Ecto neural progenitor cell (in vitro differentiated cells): ENCODE data around the gene SLC25A19.
"Not testable (repeated sequence)": the region's sequence is repeated elsewhere in the genome, so short reads cannot be mapped to it uniquely, and the experiment has no call there.

ENCODE experiments used
- DNase-seq: peaks from one replicate; pipeline ENCODE4 v3.0.0-alpha.2; 2018; ENCODE audit warnings: low spot score

The SLC25A19 gene

DNA sequence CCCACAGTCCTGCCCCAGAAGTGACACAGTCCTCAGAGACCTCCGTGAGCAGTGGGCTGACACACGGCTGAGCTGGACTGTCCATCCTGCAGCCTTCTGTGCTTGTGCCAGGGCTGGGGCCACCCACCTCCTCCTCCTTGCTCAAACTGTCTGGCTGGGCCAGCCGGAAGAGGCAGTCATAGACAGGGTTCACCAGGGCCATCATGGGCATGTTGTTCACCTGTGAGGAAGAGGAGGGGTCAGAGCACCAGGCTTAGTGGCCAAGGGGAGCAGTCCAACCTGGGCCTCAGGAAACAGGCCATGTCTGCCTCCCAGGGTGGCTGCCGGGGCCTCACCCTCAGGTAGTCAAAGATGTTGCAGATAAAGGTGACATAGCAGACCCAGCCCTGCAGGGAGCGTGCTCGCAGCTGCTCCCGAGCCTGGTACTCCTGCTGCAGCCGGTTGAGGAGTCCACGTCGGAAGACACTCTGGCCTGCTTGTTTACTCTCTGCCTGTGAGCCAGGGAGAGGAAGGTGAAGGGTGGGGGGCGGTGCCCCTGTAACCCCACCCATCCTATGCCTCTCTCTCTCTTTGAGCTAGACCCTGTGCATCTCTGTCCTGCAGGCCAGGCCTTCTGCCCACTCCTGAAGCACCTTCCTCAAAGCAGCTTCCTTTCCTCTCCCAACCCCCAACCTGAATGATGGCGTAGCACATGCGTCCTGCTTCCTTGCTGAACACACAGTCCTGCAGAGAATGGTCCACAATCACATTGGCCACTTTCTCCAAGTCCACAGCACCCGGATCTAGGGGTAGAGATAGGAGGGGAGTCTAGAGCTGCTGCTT is 21.6 kb downstream of the SLC25A19 start:
- DNase-seq = peak; percentile 70

DNA sequence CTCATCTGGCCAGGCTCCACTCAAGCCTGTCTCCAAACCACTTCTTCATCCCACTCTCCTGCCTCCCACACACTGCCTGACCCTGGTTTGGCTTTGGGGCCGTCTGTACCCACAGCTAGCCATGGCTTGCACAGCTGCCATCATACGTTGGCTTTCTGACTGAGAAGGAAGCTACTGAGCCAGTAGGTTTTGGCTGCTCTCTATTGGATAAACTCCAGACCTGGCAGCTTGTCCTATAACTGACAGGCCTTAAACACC is 22.2 kb downstream of the SLC25A19 start:
- DNase-seq = no peak

DNA sequence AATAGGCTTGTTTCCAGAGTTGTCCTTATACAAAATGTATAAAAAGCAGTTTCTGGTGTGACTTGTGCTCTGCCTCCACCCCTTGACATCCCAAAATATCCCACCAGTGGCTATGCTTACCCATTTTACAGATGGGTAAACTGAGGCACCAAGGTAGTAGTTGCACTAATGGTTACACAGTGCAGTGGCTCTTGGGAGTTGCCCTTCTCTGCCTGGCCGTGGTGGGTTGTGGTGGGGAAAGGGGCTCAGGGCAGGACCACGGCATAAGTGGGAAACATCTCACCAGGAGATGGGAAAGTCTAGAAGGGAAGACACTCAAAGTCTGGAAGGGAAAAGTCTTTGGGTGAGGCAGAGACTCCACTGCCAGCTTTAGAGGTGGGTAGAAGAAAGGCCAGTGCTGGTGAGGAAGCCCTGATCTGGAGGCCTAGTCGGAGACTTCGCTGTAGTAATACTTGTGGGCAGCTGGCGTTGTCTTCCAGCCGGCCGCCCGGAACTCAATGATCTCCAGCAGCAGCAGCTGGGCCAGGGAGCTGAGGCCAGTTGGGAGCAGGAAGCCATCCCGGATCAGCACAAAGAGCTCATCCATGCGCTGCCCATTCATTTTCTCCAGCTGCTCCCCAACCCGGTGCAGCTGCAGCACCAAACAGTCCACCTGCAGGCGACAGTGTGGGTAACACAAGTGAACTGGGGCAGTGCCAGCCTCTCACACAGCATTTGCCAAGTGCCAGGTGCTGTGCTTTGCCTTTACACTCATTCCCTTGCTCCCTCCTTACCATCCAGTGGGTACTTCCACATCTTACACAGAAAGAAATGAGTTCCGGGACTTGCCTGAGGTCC is 22.7 kb downstream of the SLC25A19 start:
- no peak for DNase-seq

DNA sequence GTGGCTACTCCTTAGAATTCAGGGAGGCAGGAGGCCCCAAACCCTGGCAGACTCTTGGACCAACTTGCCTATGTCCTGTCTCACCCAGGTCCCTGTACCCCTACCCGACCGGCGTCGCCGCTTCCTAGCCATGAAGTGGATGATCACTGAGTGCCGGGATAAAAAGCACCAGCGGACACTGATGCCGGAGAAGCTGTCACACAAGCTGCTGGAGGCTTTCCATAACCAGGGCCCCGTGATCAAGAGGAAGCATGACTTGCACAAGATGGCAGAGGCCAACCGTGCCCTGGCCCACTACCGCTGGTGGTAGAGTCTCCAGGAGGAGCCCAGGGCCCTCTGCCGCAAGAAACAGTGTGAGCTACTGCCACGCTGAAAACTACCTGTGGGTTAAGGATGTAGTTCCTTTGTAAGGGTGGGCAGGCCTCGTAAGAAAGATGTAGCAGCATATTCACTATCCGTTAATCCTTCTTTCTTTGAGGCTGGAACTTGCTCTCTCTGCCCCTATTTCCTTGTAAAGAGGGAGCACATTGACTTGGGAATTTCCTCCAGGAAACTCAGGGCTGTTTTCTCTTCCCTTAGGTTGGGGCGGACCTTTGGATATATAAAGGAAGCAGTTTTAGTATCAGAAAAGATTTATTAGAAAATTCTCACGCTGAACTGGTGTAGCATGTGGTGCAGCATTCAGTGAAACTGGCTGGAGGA is 23.5 kb downstream of the SLC25A19 start:
- no peak for DNase-seq

DNA sequence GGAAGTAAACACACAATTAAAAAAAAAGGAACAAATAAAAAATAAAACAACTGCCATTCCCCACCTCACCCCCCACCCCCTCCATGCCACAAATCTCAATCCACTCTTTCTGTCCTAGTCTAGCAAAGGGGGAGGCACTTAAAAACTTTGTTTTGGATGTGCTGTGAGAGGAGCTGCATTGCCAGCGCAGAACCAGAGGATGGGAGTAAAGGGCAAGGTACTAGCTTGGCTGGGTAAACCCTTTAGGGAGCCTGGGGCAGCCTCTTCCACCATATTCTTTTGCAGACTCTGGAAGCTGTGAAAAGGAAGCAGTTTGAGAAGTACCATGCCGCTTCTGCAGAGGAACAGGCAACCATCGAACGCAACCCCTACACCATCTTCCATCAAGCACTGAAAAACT is 26.2 kb downstream of the SLC25A19 start:
- DNase-seq = no peak

DNA sequence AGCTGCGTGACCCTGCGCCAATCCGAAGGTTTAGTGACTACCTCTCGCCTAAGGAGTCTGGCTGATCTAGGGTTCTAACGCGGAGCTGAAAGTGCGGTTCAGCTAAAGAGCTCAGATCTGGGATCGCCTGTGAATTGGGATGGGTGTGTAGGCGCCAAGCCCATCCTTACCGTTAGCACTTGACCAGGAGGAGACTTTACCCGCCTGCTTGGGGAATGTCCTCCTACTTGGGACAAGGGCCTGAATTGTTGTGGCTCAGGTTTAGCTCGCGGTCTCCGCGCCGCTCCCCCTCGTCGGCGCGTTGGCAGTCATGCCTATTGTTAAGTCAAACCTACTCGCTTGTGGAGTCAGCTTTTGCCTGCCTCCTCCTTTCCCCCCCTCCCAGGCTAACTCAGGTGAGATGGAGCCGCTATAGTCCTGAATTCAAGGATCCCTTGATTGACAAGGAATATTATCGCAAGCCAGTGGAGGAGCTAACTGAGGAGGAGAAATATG is 27.1 kb downstream of the SLC25A19 start:
- no peak for DNase-seq

DNA sequence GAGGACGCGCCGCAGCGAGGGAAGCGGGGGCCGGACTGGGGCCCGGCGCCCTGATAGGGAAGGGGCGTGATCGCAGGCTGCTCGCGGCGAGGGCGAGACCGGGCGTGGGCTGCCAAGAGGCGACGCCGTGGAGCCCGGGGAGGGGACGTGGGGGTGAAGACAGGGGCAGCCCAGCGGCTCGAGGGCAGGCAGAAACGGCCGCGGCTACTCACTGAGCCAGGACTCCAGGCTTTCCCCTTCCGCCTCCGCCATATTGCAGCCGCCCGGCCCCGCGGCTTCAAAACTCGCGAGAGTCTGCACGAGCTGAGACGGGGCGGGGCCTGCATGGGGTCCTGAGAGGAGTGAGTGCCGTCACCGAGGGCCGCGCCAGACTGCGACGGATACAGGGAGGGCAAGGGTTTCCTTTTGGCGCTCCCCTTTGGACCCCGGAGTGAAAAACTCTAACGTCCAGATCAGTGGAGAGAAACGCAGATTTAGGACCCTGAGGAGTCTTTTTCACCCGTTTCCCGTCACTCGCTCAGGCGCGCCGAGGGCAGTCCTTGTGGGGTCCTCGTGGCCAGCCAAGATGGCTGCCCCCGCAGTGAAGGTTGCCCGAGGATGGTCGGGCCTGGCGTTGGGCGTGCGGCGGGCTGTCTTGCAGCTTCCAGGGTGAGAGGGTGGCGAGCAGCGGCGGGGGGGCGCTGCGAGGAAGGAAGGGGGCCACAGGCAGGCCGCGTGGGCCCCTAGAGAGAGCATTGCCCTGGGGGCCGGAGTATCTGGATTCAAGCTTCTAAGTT is 27.7 kb downstream of the SLC25A19 start, which contains the start of the genes GGA3 and MRPS7:
TSS of gene GGA3 (minus strand) at position 271 of the 776 bp plus-strand sequence. CDS start at position 252, 19 bp downstream.
TSS of gene MRPS7 (plus strand) at position 544 of the 776 bp plus-strand sequence. CDS start at position 566, 22 bp downstream.
- peak; percentile 98 for DNase-seq

DNA sequence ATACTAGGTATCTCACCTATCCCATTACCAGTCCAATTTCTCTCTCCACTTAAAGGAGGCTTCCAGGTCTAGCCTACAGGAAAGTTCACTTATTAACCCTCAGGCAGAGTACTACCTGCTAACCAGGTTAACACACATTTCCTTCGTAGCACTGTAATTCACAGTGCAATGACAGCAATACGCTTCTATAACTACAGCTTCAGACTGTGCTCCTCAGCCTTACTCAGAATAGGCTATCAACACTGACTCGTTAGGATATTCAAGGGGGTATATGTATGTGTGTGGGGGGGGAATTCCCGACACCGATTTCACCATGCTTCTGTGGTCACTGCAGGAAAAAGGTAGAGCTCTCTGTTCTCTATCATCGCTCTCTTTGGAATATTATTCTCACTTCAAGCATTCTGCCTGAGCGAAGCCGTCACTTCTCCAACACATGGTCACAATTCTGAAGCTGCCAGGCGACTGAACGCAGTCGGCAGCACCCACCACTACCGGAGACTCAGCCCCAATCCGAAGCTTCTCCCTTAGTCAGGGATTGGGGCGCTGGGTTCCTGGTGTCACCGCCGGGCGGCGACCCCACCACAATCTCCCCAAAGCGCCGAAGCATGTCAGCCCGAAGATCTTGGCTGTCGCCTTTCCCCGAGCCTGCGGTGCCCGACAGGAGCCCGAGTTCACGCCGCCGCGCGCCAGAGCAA is 28.4 kb downstream of the SLC25A19 start:
- no peak for DNase-seq

DNA sequence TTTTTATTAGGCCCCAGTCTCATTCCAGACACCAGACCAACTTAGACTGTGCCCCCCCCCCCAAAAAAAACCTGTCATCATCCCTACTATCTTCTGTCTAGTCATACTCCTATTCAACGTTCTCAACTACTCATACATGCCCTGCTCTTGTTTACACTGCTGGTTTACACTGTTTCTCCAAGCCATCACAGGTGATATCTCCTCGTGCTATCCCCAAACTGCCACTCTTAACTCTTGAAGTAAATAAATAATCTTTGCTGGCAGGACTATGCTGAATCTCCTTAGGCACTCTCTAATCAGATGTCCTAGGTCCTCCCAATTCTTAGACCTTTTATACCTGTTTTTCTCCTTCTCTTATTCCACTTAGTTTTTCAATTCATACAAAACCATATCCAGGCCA is 32.0 kb downstream of the SLC25A19 start:
- DNase-seq = not testable (repeated sequence)

DNA sequence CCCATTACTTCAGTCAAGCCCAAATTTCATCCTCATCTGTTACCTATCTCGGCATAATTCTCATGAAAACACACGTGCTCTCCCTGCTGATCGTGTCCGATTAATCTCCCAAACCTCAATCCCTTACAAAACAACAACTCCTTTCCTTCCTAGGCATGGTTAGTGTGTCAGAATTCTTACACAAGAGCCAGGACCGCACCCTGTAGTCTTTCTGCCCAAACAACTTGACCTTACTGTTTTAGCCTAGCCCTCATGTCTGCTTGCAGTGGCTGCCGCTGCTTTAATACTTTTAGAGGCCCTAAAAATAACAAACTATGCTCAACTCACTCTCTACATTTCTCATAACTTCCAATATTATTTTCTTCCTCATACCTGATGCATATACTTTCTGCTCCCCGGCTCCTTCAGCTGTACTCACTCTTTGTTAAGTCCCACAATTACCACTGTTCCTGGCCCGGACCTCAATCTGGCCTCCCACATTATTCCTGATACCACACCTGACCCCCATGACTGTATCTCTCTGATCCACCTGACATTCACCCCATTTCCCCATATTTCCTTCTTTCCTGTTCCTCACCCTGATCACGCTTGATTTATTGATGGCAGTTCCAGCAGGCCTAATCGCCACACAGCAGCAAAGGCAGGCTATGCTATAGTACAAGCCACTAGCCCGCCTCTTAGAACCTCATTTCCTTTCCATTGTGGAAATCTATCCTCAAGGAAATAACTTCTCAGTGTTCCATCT is 33.1 kb downstream of the SLC25A19 start:
- not testable (repeated sequence) for DNase-seq

DNA sequence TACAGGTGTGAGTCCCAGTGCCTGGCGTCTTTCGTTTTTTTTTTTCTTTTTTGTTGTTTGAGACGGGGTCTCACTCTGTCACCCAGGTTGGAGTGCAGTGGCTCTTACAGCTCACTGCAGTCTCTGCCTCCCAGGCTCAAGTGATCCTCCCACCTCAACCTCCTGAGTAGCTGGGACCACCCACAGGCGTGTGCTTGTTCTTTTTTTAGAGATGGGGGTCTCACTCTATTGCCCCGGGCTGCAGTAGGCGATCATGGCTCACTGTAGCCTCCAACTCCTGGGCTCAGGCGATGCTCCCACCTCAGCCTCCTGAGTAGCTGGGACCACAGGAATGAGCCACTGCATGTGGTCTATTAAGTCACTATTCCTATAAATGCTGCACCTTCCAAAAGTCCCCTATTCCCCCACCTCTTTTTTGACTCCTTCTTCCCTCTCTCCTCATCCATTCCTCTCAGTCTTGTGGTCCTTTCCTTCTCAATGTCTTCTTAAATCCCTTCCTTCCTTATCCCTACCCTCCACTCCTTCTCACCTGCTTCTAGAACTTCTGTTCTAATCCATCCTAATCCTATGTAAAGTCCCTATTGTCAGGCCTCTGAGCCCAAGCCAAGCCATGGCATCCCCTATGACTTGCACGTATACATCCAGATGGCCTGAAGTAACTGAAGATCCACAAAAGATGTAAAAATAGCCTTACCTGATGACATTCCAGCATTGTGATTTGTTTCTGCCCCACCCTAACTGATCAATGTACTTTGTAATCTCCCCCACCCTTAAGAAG is 37.0 kb downstream of the SLC25A19 start:
- DNase-seq = no peak

DNA sequence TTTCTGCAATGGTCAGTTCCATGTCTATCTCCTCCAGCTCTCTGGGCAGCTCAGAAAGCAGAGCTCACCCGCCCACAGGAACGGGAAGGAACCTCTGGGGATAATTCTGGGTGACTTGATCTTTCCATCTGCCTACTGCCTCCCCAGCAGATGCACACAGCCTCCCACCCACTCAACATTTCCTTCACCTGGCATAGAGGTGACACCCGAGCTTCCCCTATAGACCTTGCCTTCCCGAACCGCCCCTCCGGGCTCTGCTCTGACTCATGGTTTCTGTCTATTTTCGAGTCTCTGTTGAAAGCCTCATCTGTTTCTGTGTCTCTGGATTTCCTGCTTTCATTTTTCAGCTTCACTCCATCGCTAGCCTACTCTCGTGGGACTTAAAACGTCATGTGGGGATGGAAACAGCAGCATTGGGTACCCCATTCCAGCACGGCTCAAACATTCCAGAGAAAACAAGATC is 39.2 kb downstream of the SLC25A19 start:
- DNase-seq = no peak

DNA sequence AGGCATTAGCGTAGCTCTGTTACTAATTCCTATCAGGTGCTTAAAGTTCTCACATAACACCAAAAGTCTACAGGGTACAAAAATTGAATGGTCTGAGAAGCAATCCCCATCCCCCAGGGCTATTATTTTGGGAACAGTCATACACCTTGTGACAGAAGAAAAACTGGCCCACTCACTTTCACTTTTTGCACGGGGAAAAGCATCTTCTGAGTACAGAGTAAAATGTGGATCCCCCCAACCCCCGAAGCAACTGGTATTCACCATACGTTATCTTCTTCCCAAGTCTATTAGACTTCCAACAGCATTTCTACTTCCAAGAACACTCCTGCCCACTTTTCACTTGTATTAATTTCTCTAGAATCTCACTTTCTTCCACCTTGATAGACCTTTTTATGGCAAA is 39.7 kb downstream of the SLC25A19 start:
- DNase-seq = no peak

DNA sequence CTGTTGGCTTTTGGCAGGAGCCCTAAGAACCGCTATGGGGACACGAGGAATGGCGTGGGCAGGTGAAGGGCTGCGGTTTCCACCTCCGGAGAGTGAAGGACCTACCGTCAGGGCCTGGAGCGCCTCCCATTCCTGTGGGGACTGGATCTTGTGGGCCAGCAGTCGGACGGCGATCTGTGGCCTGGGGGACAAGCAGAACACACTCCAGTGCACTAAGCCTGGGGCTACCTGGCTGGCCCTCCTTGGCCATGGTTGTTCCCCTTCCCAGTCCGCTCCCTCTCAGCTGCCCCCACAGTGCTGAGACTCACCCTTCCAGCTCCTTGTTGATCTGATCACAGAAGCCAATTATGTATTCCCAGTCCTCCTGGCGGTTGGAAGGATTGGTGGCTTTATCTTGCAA is 42.8 kb downstream of the SLC25A19 start:
- DNase-seq = no peak

DNA sequence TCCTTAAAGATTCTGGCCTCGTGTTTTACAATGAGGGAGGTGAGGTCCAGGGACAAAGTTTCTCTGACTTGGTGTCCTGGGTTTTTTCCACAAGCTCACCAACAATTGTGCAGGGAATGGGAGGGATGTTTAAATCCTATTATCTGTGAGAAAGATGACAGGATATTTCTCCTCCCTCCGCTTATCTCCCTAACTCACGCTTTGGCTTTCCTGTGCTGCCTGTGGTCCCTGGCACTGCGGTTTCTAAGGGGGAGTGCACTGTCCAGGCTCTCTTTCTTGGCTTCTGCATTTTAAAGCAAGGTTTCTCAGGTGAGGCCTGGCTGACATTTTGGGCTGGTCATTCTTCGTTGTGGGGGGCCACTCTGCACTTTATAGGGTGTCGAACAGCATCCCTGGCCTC is 44.2 kb downstream of the SLC25A19 start:
- DNase-seq = no peak

DNA sequence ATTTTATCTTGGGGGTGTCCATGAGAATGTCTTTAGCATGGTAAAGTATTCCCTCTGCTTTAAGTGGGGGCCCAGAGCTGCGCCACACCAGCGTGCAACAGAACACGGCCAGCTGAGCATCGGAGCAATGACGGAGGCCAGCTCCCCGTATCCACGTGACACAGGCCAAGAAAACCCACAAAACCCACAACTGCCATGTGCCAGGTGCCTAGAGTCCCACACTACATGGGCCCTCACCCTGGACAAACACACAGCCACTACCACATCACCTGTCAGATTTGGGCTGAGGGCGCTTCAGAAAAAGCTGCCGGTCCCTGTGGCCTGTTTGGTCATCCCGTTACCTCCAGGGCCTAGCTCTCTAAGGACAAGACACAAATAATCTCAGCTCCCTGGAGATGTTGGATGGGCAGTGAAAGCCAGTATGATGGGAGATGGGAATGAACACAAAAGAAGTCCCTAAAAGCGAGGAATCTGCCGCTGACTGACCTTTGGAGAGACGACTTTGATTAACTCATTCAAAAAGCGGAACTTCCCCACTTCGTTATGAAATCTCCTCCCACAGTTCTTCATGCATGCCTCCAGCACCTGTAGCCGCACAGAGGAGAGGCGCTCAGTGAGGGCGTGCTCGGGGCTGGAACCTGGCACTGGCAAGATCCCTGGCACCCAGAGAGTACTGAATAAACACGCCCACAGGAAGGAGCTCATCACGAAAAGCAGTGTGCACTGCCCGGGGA is 44.9 kb downstream of the SLC25A19 start:
- DNase-seq = no peak

DNA sequence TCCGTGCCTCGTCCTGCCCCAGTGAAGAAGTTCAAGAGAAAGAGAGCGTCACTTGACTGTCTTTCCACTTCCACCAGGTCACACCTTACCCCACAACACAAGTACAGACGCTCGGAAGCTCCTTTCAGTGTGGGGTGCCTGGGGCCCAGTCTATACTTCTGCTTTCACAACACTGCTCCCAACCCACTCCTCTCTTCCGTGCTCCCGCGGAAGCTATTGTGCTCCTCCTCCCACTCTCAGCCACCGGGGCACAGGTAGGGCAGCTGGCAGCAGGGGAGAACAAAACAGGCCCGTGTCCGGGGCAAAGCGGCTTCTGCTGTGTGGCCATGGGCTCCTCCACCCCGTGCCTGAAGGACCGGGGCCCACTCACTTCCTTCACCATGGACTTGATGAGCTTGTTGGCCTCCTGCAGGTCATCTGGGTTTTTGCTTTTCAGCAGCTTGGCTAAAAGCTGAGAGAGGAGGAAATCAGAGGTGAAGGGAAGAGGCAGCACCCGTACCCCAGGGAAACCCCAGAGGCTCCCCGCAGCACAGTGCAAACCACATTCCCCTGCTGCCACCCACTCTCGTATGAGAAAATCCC is 46.7 kb downstream of the SLC25A19 start:
- no peak for DNase-seq

DNA sequence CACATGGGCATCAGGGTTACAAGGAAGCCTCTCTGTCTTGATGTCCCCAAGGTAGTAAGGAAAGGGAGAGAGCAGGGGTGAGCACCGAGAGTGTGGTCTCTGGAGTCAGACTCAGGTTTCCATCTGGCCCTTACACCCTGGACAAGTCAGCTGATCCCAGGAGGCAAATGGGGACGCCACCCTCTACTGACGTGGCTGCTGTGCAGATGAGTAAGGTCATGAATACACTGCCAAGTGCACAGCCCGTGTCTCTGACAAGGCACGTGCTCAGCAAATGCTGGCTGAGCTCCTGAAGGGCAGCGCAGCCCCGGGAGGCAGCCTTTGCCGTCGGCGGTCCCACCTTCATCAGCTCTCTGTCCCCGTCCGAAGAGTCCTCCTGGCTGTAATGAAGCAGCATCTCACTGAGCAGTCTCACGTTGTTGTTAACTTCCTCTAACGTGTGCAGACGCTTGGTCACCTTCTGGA is 47.2 kb downstream of the SLC25A19 start:
- no peak for DNase-seq
